ENCODE measurements around the gene LPP.
A peak's percentile ranks its signal among the peaks of the same experiment; 100 is the strongest.

Gene LPP

DNA sequence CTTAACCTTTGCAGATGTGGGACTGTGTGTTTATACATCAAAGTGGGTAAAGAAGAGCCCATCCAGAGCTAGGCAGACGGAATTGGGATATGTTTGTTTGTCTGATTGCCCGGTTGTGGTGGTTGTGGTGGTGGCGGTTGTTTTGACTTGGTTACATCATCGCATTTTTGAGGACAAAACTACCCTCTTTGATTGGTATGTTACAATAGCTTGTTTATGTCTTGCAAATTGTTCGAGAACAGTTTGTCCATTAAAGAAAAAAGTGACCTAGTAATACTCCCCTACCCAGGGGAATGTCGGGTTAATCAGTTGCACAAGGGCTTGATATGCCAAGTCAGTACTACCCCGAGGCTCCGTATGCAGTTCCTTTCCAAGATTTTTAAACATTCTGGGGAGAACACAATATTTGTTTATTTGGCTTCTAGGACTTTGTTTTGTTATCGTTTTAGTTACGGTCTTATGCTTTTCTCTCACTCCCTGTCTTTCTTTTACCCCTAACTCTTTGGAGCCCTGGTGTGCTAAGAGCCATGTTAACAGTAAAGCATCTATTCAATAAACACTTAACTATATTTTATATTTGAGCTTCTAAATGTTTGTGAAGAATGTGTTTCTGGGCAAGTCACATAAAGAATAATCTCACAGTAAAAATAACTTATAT is 315.4 kb downstream of the LPP start:
- peak in 6 of 51 donors; percentile 1 to 67 (median 14) for DNase-seq

DNA sequence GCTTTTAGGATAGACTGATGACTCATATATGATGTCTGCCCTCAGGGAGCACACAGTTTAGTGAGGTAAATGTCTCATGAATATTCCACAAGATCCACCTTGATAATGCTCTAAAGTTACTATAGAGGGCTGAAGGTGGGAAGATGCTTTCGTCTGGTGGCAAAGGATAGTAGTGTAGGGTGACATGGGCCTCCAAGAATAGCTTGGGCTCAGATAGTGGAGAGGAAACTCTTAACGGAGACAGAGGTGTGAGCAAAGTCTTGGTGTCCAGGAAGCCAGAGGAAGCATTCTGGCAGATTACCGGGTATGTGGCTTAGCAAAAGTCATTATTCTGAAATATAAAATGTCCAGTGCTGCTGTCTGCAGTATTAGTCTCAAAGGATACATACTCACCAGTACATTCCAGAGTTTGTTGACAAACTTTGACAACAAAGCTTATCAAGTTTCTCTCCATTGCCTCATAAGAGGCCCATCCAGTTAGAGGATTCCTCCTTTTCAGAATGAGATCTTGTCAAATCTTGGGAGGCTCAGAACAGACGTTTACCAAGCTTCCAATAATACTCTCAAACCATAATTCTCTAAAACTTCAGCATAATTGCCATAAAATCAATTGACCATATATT is 316.7 kb downstream of the LPP start:
- no peak for DNase-seq

DNA sequence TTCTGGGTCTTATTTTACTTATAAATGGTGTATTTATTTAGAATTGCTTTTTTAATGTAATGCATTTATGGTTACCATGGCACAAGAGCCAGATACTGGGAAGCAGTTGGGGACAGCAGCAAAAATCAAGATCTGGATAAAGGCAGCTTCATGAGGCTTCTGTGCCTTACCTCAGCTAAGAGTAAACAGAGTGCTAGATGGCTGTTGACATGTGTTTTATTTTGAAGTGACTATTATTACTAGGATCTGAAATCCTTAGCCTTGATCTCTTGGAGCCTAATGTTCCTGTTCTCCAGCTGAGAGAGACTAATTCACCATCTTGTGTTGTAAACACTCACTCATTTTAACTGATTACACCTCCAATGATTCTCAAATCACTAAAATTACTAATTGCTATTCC is 317.8 kb downstream of the LPP start:
- DNase-seq, result no peak

DNA sequence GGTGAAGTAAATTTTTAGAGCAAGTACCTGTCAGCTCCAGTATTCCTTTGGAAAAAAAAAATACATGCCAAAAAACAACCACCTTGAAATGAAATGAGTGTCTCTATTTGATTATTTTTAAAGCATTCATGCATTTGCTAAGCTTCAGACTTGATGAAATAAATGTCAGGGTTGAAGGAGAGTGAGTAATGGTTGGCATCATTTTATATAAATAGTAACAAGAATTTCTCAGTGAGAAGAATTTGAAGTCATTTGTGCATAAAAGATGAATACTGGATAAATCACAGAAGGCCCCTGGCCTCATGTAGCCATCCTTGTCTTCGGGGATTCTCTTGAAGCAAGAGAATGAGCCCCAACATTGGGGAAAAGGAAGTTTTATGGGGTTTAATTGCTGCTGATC is 318.4 kb downstream of the LPP start:
- no peak for DNase-seq

DNA sequence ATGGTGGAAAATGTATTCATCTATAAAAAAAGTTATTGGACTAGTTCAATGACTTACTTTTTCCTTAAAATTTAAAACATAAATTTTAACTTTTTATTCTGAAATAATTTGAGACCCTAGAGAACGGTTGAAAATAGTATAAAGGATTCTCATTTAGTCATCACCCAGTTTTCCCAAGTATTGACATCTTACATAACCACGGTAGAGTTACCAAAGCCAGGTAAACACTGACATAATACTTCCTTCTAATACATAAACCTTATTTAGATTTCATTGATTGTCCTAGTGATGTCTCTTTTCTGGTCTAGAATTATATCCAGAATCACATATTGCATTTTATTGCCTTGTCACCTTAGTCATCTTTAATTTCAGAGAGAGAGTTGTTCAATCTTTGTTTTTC is 319.1 kb downstream of the LPP start:
- DNase-seq, result no peak

DNA sequence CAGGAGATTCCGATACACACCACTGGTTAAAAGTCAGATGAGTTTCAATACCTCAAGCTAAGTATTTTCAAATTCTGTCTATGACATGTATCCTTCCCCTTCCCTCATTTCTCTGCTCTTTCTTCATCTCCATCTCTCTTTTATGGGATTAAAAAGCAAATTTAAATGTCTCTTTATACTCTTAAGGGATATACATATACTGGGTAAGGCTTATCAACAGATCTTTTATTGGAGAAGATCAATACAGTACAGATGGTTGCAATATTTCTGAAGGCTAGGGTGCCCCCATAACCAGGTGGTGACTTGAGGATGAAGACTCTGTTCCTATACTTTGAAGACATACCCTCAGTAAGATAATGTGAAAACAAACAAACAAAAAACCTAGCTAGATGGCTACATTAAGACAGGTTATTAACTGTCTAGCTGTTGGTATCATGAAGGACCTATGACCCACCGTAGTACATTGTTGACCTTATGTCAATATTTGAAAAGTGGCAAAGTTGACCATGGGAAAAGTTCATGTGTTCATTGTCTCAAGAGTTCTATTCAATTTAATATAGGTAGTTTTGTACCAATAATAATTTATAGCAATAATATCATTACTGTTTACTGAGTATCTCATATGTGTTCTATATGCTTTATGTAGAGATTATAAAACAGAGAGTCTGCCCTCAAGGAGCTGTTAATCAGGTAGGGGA is 319.8 kb downstream of the LPP start:
- DNase-seq, result no peak

DNA sequence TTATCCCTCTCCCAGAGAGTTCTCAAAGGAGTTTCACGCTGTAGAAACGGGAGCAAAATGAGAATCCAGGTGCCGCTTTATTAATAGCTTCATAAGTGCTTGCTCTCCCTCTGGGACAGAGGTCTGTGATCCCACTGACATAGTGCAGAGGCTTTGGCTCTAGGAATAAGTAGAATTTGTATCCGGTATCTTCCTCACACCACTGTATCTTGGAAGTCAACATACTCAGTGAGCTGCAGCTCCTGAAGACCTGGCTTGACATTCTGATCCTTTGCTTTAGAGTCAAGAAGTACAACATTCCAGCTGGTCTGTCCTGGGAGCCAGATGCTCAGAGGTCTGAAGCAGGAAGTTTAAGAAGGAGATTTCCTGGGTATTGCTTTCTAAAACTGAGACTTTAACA is 323.0 kb downstream of the LPP start:
- DNase-seq, result no peak

DNA sequence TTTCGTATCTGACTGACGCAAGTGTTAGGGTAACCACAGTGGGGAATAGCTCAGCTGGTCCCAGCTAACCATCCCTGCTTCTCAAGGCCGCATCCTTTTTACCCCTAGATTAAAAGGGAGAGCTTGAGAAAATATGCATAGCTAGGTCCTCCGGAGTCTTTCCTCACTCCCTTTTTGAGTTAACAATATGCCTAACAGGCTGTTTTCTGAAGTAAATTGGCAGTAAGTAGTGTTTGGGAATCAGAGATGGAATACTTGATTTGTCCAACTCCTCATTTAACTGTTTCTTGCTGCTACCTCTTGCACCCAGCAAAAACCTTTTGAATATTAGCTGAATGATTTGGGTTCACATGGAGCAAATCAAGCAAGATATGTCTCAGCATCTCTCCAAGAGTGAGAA is 326.1 kb downstream of the LPP start:
- peak in 1 of 51 donors; percentile 6 for DNase-seq

DNA sequence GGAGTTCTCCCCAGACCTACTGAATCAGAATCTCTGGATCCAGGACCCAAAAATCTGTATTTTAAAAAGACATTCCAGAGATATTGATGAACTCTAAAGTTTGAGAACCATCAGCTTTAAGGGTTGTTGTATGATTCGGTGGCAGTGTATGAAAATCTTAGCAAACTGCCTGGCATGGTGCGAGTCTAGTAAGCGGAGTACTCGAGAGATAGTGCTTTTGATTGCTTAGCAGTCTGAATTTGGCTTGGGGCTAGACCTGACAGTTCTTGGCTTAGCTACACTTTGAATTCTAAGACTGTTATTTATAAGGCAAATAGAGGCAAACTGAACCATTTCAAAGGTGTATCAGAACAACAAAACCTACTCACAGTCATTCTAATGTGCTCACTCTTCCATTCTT is 329.0 kb downstream of the LPP start:
- DNase-seq, result no peak

DNA sequence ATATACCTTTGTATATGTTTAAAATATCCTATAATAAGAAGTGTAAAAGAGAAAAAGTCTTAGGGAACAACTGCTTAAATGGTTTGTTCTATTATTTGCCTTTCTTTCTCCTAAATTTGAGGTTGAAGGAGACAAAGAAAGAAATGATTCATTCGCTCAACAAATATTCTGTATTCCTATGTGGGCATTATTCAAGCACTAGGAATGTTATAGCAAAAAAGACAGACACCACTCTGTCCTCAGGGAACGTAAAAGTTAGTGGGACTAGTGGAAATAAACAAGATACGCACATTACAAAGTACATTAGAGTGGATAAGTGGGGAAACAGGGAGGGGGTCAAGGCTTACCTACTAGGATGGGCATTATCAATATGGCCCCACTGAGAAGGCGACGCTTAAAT is 332.2 kb downstream of the LPP start:
- DNase-seq, result no peak

DNA sequence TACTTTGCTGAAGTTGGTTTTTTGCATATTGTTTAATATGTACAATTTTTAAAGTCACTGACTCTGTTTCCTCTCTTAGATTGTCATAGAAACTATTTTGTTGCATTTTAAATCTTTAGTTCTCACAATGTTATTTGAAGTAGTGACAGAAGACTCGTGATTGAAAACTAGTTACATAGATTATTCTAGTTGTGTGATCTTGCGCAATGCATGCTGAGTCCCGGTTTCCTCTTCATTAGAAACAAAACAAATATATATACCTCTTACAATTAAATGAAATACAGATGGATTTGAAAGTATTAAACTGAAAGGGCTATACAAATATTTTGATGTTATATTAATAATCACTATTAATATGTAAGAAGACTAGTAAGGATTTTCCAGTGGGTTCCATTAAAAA is 333.0 kb downstream of the LPP start:
- no peak for DNase-seq

DNA sequence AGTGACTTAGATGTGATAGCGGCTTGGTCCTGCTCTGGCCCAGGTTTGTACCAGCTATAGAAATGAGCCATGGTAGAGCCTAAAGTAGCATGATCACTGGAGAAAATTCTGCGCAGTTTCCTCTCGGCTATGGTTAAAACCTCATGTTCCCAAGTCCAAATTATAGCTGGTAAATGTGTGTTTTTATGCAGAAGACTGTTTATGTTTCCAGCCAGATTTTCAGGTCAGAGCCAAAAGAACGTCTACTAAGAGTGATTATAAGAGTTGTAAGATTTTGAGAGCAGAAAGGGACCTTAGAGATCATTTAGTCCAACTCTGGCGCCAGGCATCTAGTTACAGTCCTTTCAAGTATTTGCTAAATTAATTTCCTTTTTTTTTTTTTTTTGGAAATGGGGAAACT is 333.7 kb downstream of the LPP start:
- DNase-seq, result no peak

DNA sequence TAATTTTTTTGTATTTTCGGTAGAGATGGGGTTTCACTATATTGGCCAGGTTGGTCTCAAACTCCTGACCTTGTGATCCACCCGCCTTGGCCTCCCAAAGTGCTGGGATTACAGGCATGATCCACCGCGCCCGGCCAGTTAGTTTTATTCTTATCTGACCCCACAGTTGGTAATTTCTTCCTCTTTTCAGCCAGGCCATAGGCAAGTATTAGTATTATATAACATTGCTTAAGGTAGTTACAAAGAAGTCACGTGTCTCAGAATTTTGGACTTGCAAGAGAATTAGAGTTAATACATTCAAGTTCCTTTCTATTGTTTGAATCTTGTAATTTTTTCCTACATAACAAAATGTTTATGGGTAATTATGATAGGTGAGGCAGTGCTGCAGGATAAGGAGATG is 334.8 kb downstream of the LPP start:
- DNase-seq, result no peak

DNA sequence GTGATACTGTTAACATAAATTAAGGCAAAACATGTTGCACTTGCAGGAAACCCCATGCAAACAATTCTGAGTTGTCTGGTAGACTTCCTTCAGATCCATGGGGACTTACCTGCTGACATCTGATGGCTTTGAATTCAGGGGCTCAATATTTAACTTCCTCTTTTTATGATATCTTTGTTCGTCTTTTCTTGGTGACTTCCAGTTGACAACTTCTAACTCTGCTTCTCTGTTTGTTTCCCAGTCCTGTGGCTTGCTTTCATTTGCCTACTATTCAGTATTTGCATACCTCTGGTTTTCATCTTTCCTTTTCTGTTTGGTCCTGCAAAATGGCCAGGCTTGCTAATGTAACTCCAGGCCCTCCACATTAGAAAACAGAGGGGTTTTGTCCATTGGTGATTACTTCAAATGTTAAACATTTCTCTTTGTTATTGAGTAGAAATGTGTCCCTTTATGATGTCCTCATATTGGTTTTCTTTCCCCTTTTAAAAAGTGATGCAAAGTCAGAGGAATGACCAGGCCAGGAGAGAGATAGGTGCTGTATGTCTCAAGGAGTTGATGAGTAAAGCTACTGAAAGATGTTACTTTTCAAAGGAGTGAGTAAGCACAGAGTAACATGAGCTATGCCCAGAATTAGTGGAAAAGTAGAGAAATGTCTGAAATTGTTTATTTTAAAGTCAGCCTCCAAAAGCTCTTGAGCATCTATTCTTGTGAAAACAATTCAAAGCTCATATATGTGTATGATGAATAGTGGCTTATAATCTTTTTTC is 335.9 kb downstream of the LPP start:
- no peak for DNase-seq

DNA sequence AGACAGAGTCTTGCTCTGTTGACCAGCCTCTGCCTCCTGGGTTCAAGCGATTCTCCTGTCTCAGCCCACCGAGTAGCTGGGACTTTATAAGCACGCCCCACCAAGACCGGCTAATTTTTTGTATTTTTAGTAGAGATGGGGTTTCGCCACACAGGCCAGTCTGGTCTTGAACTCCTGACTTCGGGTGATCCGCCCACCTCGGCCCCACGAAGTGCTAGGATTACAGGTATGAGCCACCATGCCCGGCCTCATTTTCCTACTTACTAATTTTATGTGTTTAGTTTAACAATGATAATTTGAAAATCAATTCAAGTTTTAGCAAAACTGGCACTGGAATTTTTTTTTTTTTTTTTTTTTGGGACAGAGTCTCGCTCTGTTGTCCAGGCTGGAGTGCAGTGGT is 336.5 kb downstream of the LPP start:
- DNase-seq, result no peak

DNA sequence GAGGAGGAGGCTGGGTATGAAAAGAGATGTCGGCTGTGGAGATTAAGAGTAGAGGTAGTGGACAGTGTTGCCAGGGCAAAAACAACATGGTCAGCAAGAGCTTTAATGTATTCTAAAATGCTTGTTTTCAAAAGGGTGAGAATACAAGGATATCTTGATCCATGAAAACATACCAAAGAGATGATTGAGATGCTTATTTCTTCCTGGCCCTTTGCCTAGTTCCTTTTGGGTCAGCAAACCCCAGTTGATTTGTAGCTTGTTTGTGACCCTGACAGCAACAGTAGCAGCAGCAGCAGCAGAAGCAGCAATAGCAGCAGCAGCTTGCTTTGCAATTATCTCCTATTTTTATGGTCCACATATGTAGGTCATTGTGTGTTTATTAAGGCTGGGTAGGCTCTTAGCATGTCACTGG is 337.3 kb downstream of the LPP start:
- no peak for DNase-seq

DNA sequence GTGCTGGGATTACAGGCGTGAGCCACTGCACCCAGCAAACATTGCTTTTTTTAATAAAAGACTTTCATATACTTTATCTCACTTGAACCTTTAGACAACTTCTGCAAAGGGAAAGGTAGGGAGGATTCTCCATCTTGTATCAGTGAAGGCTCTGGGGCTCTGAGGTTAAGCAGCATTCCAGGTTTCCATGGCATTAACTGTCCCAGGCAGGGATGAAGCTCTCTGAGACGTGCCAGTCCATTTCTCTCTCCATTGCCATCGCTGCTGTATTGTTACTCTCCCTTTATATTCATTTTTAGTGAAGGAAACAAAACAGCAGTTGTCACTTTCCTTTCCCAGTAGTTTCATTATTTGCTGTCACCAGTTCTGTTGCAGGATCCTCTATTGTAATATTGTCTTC is 342.4 kb downstream of the LPP start:
- no peak for DNase-seq

DNA sequence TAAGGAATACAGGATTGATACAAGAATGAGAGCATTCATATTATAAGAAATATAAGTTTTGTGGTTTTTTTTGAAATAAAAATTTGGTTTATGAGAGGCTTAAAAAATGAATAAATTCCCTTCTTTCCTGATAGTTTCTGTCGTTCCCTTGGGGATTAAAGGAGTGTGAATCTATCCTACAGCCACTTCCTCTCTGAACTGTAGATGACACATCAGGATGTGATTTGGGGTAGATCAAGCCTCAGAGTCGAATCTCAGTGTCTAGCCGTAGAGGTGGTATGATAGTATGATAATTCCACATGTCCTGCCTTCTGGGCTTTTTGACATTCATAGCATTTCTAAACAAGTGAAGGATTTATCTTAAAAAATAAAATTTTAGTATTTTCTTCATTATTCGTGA is 343.1 kb downstream of the LPP start:
- no peak for DNase-seq

DNA sequence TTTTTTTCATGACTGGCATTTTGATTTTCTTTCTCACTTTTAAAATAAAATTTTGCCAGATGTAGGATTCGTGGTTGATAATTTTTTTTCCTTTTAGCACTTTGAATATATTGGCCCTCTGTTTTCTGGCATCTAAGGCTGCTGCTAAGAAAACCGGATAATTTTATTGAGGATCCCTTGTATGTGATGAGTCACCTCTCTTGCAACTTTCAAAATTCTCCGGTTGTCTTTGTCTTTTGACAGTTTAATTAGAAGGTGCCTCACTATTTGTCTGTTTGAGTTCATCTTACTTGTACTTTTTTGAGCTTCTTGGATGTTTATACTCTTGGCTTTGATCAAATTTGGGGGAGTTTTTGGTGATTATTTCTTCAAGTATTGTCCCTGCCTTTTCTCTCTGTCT is 349.7 kb downstream of the LPP start:
- no peak for DNase-seq

DNA sequence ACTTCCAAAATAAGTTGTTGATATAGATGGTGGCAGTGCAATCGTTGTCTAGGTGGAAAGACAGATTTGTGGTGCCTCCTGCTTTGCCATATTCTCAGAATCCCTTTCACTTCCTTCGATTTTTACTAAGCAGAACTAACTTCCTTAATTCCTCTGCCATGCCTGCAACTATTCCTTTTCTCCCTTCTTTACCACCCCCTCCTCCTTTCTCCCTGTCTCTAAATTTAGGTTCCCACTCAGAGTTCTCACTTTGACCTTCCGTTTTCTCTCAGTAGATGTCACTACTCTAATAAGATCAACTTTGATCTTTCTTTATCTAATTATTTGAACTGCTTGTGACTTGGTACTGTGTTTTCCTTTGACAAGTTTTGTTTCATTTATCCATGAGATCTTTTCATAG is 351.2 kb downstream of the LPP start:
- no peak for DNase-seq

DNA sequence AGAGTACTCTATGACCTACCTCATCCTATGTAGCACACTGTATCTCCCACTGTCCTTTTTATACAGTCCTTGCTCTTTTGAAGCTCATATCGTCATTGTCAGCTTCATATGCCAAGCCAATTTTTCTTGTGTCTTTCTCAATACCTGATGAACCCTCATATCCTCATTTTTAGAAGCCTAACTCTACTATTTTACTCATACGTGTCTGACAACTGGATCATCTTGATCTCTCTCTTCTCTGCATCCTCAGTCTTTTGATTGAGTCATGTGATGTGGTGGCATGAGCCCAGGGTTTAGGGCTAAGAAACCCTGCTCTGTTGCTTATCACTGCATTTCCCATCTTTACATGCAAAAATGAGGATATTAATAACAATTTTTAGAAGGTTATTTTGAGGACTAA is 352.0 kb downstream of the LPP start:
- DNase-seq, result no peak

DNA sequence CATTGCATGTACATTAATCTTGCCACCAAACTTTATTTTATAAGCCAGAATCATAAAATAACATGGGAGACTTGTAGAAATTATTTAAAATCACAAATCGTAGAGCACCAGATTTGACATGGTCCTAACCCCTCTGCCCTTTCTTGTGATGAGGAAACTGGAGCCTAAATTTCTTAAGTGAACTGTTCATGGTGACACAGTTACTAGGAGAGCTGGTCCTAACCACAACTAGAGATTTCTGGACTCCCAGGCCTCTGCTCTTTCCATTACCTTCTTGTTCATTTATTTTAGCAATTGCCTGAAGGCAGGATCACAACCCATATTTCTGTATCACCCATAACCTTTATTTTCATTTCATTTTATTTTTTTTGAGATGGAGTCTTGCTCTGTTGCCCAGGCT is 352.5 kb downstream of the LPP start:
- no peak for DNase-seq
